ENCODE measurements around the gene EEFSEC. TPM values are rescaled to one million over a fixed set of nuclear protein-coding genes. Genes with fewer than 3 reads are reported as not detected.

The EEFSEC gene
- total RNA-seq, 1 donor from 2014 or later: 2.2 TPM

DNA sequence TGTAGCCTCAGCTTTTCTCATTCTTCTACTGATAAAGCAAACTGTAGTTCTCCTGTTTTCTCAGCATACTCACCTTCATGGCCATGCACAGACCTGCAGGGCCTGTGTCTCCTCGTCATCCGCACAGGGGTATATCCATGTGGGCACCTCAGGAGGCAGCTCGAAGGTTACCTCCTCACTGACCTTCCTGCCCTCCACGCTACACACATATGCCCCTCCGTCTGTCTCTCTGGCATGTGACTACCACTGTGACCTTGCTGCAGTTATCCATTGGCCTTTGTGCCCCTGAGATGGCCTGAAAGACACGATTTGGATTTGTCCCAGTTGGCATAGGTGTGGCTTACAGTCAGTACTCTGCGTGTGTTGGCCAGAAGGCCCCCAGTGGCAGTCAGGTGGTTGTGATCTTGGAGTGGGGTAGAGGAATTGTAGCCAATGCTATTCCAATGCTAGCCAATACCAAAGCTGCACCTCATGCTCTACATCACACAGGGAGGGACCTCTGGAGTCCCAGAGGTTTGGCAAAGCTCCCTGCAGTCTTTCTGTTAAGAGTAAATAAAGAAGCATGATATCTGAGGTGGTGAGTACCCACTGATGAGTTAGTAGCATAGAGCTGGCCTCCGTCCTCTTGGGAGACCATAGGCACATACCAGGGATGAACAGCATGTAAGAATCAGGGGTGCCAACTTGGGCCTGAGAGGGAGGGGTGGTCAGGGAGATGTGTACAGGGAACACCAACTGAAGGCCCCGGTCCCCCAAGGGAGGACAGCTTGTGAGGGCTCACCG is 143.4 kb downstream of the EEFSEC start:
- no peak for DNase-seq

DNA sequence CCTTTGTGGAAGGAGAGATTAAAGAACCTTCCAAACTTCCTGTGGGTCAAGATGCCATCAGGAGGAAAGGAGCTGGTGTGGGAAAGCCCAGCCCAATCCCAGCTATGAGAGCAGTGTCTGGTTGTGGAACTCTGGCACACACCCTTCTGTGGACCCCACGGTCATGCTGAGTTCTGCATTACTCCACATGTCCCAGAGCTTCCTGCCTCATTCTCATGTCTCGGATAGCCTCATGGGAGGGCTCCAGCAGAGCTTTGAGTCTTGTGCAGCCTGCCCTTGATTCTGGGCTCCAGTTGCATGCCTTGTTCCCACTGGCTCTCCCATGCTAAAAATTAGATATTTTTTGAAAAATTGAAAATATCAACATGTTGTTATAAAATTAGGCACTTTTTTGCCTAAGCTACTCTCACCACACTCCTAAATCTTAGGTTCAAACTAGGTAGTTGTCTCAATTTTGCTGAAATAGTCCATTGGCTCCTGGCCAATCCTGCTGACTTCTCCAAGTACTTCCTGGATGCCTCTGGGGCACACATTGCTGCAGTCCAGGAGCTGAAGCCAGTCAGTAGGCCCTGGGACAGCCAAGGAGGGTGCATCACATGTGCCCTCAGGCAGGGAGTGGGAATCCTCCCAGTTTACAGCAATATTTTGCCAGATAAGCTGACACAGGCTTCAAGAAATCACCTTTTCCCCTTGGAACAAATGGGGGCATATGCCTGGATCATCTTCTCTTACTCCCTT is 144.3 kb downstream of the EEFSEC start:
- DNase-seq: peak; percentile 31

DNA sequence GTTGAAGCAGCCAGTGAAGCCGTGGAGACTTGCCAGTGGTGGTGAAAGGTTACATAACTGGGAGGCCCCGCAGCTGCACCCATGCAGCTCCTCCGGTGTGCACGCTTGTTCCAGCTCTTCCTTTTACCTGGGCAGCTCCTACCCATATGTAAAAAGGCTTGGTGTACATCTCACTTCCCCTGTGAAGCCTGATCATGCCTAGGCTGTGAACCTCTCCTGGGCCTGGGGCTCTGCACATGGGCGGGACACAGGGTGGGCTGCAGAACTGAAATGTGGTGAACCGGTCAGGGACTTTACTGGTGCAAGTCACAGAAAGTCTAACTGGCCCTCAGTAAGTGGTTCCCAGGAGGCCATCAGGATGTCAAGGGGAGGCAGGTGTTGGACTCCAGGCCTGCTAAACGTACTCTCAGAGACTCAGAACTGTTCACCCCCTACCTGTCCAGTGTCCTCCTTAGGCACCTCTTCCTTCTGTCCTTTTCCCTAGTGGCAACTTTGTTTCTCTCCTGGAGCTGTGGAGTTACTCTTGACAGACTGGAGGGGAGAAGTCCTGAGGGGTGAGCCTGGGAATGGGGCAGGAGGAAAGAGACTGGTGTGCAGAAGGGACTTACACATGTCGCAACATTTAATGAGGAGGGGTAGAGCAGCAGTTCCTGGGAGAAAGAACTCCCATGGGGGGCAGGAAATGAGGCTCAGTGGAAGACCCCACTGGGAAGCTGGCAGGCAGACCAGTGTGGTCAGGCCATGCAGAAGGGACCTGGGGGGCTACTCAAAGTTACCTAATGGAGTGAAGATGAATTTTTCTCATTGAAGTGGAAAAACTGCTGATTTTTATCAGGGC is 148.1 kb downstream of the EEFSEC start:
- DNase-seq: no peak

DNA sequence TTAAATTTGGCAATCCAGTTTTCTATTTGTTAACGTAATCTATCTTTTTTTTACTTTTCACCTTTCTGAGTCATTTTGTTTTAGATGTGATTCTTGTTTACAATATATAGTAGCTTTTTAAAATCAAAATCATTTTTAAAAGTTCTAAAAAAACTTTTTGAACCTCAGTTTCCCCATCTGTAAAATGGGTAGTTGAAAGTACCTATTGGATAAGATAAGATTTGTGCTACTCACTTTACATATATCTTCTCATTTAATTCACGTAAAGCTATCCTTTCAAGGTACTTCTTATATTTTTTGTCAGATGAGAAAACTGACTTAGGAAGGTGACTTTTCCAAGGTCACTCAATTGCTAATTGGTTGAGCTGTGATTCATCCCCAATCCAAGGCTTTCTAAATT is 153.2 kb downstream of the EEFSEC start:
- DNase-seq: no peak

DNA sequence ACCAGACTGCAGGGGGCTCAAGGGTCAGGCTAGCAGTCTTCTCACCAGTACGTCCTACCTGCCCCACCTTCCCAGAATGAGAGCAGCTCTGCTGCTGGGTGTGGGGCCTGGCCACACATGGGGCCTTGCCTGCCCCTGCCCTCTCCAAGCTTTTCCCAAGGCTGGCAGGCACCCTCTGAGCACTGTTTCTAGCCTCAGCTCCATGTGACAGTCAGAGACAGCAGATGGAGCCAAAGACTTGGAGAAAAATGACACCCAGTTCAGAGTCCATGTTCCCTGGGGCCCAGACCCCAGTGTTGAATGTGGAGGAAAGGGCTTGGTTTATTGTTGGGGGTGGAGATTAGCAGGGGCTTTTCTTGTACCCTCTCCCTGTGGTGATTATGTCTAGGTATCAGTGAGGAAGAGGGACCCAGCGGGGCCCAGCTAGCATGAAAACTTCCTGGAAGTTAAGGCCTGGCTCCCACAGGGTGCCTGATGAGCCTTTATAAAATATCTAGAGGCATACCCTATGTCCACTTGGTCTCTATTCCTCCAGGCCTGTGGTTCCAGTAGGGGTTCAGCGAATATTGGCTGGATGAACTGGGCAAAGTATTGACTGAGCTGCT is 153.8 kb downstream of the EEFSEC start:
- no peak for DNase-seq

DNA sequence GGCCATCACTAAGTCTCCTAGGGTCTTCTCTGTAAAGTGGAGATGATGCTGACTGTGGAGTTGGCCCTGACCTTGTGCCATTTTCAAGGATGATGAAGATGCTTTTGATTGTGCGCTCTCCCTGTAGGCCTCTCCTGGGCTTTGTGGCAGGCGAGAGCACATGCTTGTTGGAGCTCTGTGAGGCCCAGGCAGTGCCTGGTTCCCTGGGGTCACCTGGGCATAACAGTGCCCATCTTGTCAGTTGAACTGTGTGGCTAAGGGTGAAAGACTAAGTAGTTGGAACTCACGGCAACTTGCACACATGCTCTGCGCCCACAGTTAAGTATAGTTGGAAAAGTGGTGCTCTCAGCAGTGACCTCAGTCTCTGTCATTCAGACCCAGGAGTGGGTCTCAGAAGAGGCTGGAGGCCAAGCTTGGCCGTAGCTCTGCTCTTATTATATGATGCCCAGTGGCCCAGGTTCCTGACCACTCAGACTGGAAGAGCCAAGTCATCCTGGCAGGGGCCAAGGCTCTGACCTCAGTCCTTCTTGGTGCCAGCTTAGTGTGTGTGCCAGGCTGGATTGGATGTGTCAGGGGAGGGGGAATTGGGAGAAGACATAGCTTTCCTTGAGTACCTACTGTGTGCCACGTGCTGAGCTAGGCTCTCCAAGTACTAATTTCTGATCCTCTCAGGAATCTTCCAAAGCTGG is 154.6 kb downstream of the EEFSEC start:
- no peak for DNase-seq

DNA sequence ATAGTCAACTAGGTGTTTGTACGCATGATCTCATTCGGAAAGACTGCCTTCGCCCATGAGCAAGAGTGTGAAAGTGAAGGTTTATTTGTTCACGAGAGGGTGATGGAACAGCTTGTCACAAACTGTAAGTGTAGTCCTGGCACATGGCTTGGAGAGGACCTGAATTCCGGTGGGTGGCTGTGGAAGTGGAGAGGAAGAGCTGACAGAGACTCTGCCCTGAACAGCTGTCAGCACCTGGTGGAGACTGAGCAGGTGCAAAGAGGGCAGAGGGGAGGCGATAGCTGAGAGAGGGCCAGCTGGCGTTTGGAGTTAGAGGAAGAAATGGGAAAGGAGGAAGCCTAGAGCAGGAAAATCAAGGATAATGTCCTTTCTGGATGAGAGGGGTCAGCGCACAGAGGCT is 155.7 kb downstream of the EEFSEC start:
- DNase-seq: no peak

DNA sequence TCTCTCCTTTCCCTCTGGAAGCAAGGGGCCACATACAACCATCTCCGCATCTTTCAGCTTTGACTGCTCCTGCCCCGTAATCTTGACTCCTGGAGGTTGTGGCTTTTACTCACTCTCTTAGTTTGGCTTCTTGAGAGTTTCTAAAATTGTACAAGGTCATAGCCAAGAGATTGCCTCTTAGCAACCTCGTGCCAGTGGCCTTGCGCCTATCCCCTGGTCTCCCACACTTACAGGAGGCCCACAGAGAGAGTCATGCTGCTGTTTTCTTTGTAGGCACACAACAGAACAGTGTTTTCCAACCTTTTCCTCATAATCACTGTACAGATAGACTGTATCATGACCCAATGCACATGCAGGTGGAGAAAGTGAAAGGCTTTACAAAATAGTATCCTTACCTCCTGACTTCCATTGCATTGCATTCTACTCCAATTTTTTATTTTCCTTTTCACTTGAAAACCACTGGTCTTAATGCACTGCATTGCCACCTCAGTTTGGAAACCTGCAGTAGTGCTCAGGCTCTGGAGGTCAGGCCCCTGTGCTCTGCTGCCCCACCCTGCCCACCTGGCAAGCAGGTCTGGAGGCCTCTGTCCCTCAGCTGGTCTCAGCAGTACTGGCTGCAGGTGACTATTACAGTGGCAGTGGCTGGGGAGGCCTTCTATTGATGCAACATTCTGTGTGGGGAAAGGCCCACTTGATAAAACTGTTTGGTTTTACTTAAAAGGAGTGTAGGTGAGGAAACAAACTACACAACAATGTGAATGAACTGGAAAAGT is 157.2 kb downstream of the EEFSEC start:
- DNase-seq: no peak

DNA sequence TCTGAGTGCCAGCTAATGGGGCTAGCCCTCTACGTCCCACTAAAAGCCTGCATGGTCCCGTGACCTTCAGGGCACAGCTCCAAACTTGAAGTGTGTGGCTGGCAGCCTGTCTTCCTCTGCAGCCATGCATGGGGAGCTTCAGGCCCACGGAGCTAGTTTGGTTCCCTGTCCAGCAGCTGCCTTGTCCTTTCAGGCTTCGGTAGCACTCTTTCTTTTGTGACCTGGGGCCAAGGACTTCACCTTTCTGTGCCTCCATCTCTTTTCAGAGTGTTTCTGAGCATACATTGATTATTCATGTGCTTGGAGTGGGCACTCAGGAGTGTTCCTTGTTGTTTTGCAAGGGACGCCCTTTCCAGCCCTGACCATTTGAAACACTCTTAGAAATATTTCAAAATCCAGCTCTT is 158.2 kb downstream of the EEFSEC start:
- DNase-seq: no peak

DNA sequence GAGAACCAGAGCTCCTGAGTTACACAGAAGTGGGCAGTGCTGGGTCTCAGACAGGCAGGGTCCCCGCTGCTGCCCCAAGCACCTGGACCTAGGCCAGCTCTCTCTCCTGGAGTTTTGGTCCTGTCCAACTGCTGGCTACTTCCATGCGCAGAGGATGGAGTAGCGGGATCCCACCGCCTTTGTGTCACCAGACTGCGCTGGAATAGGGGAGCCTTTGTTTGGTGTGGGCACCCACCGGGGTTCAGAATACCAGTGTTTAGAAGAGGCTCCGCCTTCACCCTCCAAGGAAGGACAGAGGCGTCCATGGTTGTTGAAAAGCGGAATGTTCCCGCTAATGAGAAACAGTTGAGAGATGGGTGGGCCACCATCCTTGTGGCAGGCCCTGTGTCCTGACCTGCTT is 159.0 kb downstream of the EEFSEC start:
- no peak for DNase-seq

DNA sequence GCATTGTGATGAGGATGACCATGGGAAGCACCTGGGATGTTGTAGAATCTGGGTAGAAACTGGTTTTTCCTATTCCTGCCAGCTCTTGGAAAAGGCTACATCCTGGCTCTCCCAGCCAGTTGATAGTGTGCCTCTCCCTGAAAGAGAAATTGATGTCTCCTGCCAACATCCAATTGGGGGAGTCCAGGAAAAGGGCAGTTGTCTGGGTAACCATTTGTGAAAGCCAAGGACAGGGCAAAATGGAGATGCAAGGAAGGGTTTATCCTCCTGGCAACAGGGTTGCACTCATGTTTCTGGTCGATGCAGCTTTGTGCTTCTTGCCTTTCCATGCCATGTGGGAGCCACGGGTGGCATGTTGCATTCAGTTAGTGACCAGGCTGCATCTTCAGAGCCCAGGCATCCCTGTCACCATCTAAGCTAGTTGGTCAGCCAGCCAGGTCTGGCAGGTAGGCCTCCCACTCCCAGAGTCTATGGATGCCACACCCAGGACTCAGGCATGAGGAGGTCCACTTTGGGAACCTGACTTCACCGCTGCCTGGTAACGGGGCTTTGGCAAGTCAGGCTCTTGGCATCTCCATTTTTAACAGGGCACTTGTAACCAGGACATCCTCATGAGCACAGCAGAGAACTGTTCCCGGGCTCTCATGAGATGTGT is 159.9 kb downstream of the EEFSEC start:
- no peak for DNase-seq

DNA sequence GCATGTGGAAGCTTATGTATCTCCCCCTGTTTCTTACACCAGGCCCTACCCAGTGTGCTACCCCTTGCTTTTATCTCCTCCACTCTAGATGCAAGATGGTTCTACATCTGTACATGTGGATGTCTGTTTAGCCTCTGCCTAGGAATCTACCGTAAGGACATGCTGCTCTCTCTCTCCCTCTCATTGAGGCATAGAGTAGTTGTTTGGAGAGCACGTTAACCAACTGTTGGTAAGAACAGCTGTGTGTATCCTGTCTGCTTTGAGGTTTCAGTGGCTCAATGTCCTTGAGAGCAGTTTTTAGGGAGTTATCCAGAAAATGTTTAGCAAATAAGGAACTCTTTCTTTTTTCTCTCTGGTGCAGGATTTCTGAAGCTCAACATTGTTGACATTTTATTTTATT is 160.7 kb downstream of the EEFSEC start:
- DNase-seq: no peak

DNA sequence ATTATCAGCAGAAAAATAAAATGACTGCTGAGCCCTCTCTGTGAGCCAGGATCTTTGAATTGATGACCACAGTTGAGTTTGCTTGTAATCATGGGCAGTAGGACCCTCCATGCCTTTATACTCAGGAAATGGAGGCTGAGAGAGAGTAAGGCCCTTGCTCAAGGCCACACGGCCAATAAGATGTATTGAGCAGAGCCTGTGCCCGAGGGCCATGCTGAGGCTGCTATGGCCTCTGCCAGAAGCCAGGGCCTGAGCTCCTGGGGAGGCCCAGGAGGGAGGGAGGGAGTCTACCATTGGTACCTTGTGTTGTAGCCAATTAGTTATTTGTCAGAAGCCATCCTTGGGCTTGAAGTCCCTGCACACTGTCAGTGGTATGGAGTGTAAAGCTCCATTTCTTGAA is 162.0 kb downstream of the EEFSEC start:
- DNase-seq: no peak

DNA sequence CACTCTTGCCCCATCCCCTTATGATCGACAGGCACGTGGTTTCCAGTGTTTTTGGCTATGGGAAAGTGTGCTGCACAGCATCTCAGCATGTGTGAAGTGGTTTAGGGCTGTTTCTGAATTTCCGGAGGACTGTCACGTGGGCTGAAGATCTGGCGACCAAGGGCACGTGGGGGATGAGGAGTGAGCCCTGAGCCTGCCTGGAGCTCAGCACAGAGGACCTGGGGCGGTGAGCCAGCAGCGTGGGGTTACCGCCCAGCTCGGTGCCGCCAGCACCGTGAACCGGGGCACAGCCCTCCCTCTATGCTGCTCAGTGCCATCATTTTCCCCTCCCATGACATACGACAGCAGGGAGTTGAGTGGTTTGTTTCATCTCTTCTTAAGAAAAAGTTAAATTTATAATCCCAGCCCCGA is 163.2 kb downstream of the EEFSEC start:
- no peak for DNase-seq

DNA sequence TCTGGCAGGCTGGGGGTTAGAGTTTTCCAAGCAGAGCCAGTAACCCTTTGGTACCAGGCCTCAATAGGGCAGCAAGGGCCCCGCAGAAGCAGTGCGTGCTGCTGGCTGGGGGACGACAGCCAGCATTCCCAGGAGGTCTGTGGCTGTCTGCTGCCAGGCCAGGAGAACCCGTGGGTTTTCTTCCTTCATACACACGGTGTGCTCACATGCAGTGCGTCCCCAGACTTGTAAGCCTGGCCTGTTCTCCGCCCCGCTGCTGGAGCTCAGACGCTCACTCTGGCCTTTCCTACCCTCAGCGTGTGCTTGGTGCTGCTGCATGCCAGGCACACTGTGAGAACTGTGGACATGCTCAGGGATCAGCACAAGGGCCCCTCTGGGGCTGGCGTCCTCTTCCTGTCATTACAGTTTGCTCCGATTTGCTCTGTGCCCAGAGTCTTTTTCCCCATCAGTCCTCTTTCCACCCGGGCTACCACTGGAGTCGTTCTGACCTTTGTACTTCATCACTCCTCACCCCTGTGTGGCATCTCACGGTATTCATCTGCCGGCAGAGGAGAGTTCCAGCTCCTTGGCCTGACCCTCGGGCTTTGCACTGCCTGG is 163.9 kb downstream of the EEFSEC start:
- no peak for DNase-seq

DNA sequence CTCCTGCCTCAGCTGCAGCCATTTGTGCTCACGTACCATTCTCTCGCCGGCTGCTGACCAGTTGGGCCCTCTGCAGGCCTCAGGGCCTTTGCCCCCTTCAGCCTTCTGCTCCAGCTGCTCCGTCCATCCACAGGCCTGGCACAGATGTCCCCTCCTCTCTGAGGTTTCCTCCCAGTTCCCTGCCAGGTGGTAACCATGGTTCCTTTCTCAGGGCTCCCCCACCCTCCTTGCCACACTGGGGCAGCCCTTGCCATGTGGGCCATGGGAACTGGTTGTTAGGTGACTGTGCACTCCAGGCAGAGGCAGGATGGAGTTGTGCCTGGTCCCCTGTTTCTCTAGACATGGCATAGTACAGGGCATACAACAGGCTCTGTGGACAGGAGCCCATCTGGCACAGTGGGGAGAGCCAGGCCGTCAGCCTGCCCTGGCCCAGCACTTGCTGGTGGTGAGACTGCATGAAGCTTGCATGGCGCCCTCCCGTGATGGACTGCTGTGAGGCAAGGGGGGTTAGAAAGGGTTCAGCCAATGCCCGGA is 164.5 kb downstream of the EEFSEC start:
- peak; percentile 10 for DNase-seq

DNA sequence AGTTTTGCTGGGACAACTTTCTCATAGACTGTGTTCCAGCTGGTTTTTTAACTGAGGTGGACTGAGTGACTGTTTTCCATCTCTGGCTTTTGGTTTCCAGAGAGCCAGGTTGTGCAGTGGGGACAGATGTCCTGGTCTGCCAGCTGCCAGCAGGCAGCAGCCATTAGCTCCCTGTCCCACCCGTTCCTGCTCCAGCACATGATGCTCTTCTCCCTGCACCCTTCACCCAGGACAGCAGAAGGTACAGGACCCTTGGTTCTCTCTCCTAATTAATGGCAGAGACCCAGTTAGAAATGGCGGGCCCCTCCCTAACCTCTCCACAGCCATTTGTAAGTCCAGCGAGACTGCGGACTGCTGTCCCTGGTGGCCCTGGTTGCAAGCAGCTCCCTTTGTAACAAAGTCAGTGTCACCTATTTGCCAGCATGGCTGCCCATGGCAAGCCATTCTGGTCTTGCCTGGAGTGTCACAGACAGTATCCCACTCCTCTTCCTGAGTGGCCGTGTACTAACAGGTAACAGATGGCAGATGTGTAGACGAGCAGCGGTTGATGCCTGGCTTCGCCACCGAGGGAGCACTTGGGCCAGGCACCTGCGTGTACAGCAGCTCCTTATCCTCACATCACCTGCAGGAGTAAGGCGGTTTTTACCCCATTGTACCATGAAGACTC is 165.1 kb downstream of the EEFSEC start:
- DNase-seq: no peak

DNA sequence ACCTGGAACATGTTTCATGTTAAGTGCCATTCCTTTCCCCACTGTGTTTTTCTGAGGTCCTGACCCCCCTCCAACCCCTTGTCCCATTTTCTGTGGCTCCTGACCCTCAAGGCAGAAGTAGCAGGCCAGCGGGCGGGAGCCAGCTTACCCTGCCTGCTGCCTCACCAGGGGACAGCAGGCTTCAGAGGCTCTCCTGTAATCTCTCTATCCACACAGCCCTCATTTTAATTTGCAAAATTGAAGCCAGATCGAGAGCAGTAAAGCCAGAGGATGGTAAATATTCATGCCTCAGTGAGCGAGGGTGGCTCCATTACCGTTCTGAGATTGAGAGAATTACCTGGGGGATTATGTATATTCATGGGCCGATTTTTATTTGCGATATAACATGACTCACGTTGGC is 165.8 kb downstream of the EEFSEC start:
- no peak for DNase-seq

DNA sequence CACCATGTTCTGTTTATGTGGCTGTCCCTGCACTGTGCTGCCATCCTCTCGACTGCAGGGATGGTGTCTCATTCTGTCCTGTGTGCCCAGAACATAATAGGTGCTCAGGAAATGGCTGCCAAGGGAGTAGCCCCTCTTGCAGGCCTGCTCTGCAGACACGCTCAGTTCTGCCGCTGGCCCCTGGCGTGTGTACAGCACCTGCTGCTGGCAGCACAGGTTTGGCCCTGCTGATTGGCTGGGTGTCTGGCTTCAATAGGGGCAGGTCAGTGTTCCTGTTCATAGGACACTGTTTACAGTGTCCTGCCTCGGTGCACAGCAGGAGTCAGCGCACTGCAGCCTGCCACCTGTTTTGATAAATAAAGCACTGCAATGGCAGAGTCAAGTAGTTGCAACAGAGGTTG is 166.5 kb downstream of the EEFSEC start:
- DNase-seq: no peak
